ENCODE measurements around the gene EEF2. TPM values are rescaled to one million over a fixed set of nuclear protein-coding genes. Genes with fewer than 3 reads are reported as not detected.

Gene EEF2
- total RNA-seq, 1 donor from 2014 or later: 2,663 TPM

GRCh38 chr19:3980353-3981251 lies 4.7 kb downstream of the EEF2 start:
- Mint-ChIP-seq H3K4me1 (peaks cover 28% of the 10 kb centered on the region), H3K9me3 (no peaks in the 10 kb centered on the region), H3K4me3 (peak overlapping the region; percentile 76), H3K27ac (ENCODE audit: unreplicated experiment) (no peak overlapping the region), H3K27me3 (ENCODE audit: low read depth) (peaks cover 15% of the 10 kb centered on the region), H3K36me3 (ENCODE audit: low read depth) (peaks cover 35% of the 10 kb centered on the region)
- no peak for DNase-seq (ENCODE audit: low read depth, low spot score)
- no peak for TF ChIP-seq CTCF (conservative IDR thresholded peaks at IDR 0.05)

- peak overlapping the region; percentile 80 for H3K4me3 Mint-ChIP-seq
- no peaks in the 10 kb centered on the region for H3K9me3 Mint-ChIP-seq
- no peak for DNase-seq (ENCODE audit: low read depth, low spot score)
- no peak for TF ChIP-seq CTCF (conservative IDR thresholded peaks at IDR 0.05)
- H3K27me3 Mint-ChIP-seq (ENCODE audit: low read depth): peaks cover 9% of the 10 kb centered on the region
- peaks cover 23% of the 10 kb centered on the region for H3K4me1 Mint-ChIP-seq
- H3K36me3 Mint-ChIP-seq (ENCODE audit: low read depth): peaks cover 34% of the 10 kb centered on the region
- peak overlapping the region; percentile 27 for H3K27ac Mint-ChIP-seq (ENCODE audit: unreplicated experiment)
Measured at GRCh38 chr19:3979674-3980352, 5.5 kb downstream of the EEF2 start.

- no peaks in the 10 kb centered on the region for H3K9me3 Mint-ChIP-seq
- peaks cover 18% of the 10 kb centered on the region for H3K4me1 Mint-ChIP-seq
- H3K36me3 Mint-ChIP-seq (ENCODE audit: low read depth): peaks cover 28% of the 10 kb centered on the region
- TF ChIP-seq CTCF (conservative IDR thresholded peaks at IDR 0.05): no peak
- peak overlapping the region; percentile 80 for H3K4me3 Mint-ChIP-seq
- peak overlapping the region; percentile 27 for H3K27ac Mint-ChIP-seq (ENCODE audit: unreplicated experiment)
- DNase-seq (ENCODE audit: low read depth, low spot score): no peak
- H3K27me3 Mint-ChIP-seq (ENCODE audit: low read depth): peaks cover 3% of the 10 kb centered on the region
Measured at GRCh38 chr19:3979289-3979673, 6.0 kb downstream of the EEF2 start.

- TF ChIP-seq CTCF (conservative IDR thresholded peaks at IDR 0.05): no peak
- Mint-ChIP-seq H3K4me3 (peak overlapping the region; percentile 60), H3K27me3 (ENCODE audit: low read depth) (peaks cover under 1% of the 10 kb centered on the region), H3K4me1 (peaks cover 6% of the 10 kb centered on the region), H3K36me3 (ENCODE audit: low read depth) (peaks cover 17% of the 10 kb centered on the region), H3K27ac (ENCODE audit: unreplicated experiment) (no peak overlapping the region), H3K9me3 (no peaks in the 10 kb centered on the region)
- DNase-seq (ENCODE audit: low read depth, low spot score): no peak
Measured at GRCh38 chr19:3978145-3978544, 7.1 kb downstream of the EEF2 start.

GRCh38 chr19:3977242-3978143 lies 7.8 kb downstream of the EEF2 start:
- peak overlapping the region; percentile 60 for H3K4me3 Mint-ChIP-seq
- DNase-seq (ENCODE audit: low read depth, low spot score): no peak
- no peaks in the 10 kb centered on the region for H3K27me3 Mint-ChIP-seq (ENCODE audit: low read depth)
- H3K4me1 Mint-ChIP-seq: no peaks in the 10 kb centered on the region
- H3K9me3 Mint-ChIP-seq: no peaks in the 10 kb centered on the region
- peaks cover 13% of the 10 kb centered on the region for H3K36me3 Mint-ChIP-seq (ENCODE audit: low read depth)
- TF ChIP-seq CTCF (conservative IDR thresholded peaks at IDR 0.05): peak; percentile 37
- H3K27ac Mint-ChIP-seq (ENCODE audit: unreplicated experiment): no peak overlapping the region
